HG02798 (cell line): ENCODE results near the gene TGIF1.

Experiments
- ATAC-seq: cut with Tn5 transposase; IDR thresholded peaks from one replicate; pipeline ENCODE4 v1.9.1; 2021; ENCODE audit warnings: mild to moderate bottlenecking; ENCODE audit not compliant: unreplicated experiment, poor library complexity

Gene TGIF1

GRCh38 chr18:3508576-3509549, 58.9 kb downstream of the TGIF1 start:
- ATAC-seq = no peak
